ENCODE measurements around the gene SLC2A4RG. TPM values are rescaled to one million over a fixed set of nuclear protein-coding genes. Genes with fewer than 3 reads are reported as not detected.

The SLC2A4RG gene
- total and polyA plus RNA-seq, 2 of the 13 experiments (the other 11 are each of a cell fraction or from before 2014, with no cell fraction given): 91.4 to 95.9 TPM

- TF ChIP-seq POGK (CRISPR knock-in tag; conservative IDR thresholded peaks at IDR 0.05): peak; percentile 44; the same call in 1 of the 2 replicates
- TF ChIP-seq KDM2A (CRISPR knock-in tag; IDR thresholded peaks at IDR 0.05; ENCODE audit: borderline replicate concordance, low read depth): no peak
- peak; percentile 94 for TF ChIP-seq HNRNPL (IDR thresholded peaks at IDR 0.05; ENCODE audit: low read depth, low read length)
- no peak for TF ChIP-seq TOE1 (CRISPR knock-in tag; IDR thresholded peaks at IDR 0.05)
- peak; percentile 14 for TF ChIP-seq HNRNPH1 (optimal IDR thresholded peaks at IDR 0.05; ENCODE audit: low read depth, low read length)
- TF ChIP-seq STAT6 (CRISPR knock-in tag; IDR thresholded peaks at IDR 0.05; ENCODE audit: borderline replicate concordance): no peak
- no peak for TF ChIP-seq BRCA1 (CRISPR knock-in tag; IDR thresholded peaks at IDR 0.05)
- TF ChIP-seq BORCS8-MEF2B (CRISPR knock-in tag; IDR thresholded peaks at IDR 0.05): no peak; the same call in 1 of the 2 replicates
- TF ChIP-seq HOXA9 (CRISPR knock-in tag; IDR thresholded peaks at IDR 0.05; ENCODE audit: borderline replicate concordance): no peak
- TF ChIP-seq ZZZ3 (CRISPR knock-in tag; IDR thresholded peaks at IDR 0.05; ENCODE audit: borderline replicate concordance): 0 out of 2 replicates have a peak, but pooled peaks have one; percentile 59
- no peak for TF ChIP-seq ZNF737 (CRISPR knock-in tag; IDR thresholded peaks at IDR 0.05; ENCODE audit: borderline replicate concordance)
- 0 out of 2 replicates have a peak, but pooled peaks have one; percentile 27 for TF ChIP-seq ZNF547 (CRISPR knock-in tag; IDR thresholded peaks at IDR 0.05)
- TF ChIP-seq ZNF33A (CRISPR knock-in tag; IDR thresholded peaks at IDR 0.05; ENCODE audit: borderline replicate concordance): no peak
- TF ChIP-seq PHF20 (CRISPR knock-in tag; IDR thresholded peaks at IDR 0.05): no peak
- peak; percentile 22; the same call in 1 of the 2 replicates for TF ChIP-seq ZNF749 (CRISPR knock-in tag; IDR thresholded peaks at IDR 0.05; ENCODE audit: borderline replicate concordance)
- peak; percentile 19; the same call in 1 of the 2 replicates for TF ChIP-seq ZNF414 (CRISPR knock-in tag; IDR thresholded peaks at IDR 0.05)
These were observed 42.2 kb upstream of the SLC2A4RG start (continued) for GRCh38 chr20:63697357-63697867.

Data from HepG2 (cell line).